GM12872 (cell line): ENCODE results near the gene GSE1.

ENCODE experiments used
- CTCF ChIP-seq: IDR thresholded peaks from 3 replicates; pipeline ENCODE4 v1.5.1; 2011; ENCODE audit warnings: low read depth, mild to moderate bottlenecking, low read length, moderate library complexity; ENCODE audit not compliant: insufficient read depth

GSE1 gene

DNA sequence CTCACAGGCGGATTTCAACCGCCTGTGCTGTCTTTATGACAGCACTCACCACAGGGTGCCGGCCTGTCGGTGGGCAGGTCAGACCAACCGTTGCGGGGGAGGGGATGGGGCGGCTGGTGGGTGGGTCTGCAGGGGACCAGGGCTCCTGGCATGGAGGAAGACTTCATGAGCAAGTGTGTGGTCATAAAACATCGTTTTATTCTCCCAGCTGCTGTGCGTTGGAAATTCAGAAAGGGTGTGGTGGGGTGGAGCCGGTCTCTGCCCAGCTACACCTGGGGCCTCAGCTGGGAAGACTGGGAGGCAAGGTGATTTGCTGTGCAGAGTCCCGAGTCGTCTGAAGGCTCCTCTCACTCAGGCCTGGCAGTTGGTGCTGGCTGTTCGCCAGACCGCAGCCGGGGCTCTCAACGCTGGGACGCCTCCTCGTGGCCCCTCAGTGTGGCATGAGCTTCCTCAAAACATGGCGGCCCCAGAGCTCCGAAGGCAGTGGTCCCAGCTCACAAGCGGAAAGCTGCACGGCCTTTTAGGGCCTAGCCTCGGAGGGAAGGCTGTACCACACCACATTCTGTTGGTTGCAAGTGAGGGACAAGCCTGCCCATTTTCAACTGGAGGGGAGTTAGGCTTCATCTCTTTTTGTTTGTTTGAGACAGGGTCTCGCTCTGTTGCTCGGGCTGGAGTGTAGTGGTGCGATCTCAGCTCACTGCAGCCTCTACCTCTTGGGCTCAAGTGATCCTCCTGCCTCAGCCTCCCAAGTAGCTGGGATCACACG, 45.8 kb upstream of the GSE1 start:
- TF ChIP-seq CTCF = no peak

DNA sequence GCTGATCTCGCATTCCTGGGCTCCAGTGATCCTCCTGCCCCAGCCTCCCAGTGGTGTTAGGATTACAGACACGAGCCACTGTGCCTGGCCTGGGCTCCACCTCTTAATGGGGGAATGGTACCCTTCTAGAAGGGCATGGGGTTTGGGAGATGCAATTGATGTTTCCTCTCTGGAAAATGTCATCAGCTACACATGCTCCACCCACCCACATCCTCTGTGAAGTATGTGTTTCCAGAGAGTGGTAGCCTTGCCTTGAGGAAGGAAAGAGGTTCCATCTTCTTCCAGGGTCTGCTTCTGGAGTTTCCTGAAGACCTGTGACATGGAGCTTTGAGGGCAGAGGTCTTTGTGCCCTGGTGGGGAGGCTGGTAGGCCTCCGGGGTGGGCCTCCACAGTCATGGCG, 45.2 kb upstream of the GSE1 start:
- no peak for TF ChIP-seq CTCF

GRCh38 chr16:85568519-85568918, 44.6 kb upstream of the GSE1 start:
- TF ChIP-seq CTCF = no peak

DNA sequence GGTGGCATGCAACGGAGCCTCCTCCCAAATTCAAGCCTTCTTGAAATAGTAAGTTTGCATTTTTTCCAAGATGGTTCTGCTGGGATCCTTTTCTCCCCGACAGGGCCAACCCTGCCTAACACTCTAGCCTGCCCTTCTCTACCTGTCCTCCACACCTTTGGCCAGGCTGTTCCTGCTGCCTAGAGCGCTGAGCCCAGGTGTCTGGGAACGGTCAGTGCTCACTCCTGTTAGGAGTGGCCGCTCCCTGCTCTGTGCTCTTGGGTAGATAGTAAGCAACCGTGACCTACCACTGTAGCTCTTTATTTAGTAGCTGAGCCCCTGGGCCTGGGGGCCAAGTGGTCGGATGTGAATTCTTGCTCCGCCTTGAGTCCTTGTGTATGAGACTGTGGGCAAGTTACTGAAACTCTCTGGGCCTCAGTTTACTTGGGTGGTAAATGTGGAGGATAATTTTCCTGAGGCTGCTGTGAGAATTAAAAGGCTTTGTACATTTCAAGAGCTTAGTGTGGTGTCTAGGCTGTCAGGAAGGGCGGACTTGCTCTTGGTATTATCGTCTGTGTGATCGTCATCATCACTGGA, 44.0 kb upstream of the GSE1 start:
- no peak for TF ChIP-seq CTCF

DNA sequence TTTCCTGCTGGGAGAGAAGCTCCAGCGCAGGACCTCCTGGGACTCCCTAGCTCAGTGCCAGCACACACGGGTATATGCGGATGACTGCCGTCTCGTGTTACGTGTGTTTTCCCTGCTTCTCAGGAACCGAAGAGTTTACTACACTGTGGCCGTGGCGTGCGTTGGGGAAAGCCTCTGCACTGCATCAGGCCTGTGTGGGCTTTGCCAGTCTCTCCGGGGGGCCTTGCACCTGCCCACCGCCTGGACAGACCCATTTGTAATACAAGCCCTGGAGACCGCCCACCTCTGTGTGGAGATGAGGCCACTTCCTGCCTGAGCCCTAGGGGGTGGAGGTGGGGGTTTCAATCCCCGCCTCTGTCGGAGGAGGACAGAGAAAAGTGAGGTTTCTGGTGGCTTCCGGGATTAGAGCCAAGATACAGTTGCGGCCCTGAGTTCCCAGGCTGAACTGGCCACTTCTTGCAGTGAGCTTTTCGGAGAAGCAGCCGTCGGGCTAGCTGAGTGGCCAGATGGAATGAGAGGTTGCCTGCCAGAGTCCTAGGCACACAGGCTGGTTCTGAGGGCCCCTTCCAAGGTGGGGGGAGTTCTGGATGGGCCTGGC, 43.4 kb upstream of the GSE1 start:
- TF ChIP-seq CTCF = no peak

DNA sequence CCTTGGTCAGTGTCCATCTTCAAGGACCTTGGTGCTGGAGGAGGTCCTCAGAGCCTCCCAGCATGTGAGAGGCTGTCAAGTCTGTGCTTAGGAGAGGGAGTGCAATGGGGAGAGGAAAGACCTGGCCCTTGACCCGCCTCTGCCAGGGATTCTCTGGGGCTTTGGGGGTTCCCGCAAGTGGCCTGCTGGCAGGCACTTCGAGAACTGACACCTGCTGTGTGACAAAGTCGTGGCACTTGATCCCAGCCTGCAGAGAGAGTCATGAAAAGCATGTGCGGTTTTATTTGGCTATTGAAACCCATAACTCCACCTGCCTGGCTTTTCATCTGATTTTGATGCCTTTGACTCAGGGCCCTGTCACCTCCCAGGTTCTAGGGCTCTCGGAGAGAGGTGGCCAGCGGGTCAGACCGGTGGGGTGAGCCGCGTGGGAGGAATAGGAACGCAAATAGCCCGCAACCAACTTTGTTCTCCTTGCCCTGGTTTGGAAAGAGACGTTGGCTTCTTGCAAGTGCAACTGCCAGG, 42.8 kb upstream of the GSE1 start:
- no peak for TF ChIP-seq CTCF

DNA sequence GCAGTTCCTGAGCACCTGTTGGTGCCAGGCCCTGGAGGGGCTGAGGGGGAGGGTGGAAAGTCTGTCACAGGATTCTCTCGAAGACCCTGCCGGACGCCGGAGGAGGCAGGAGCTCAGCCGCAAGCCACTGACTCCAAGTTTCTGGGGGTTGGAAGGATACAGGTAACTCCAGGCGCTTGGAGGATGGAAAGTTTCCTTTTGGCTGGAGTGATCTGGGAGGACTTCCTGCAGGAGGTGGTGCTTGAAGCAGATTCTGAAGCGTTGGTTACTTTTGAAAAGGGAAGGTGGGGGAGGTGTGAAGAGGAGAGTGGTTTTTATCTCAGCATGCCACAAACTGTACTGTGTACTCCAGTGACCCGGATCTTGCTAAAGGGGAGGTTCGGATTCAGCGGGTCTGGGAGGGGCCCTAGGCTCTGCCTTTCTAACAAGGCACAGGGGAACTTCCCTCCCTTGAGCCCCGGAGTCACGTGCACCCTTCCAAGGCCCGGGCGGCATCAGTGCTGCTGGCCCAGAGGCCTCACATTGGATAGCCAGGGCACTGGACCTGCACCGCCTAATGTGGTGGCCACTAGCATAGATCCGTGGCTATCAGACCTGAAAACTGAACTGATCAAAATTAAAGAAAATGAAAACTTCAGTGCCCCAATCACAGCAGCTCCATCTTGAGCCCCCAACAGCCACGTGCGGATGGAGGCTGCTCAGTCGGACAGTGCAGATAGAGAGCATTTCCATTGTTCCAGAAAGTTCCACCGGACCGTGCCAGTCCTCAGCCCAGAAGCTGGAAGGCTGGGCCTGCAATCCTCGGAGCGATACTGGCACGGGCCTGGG, 42.2 kb upstream of the GSE1 start:
- TF ChIP-seq CTCF = no peak
